Calu3 (cell line): ENCODE results near the gene GJB4. TPM values are rescaled to one million over a fixed set of nuclear protein-coding genes. Genes with fewer than 3 reads are reported as not detected.

Source experiments
- BruUV-seq: library from RNA; stranded (reverse); fragments of 400-500 nt; replicated peaks from 2 replicates; lab custom pipeline; 2021; lab: Mats Ljungman, UMichigan
- CTCF ChIA-PET: fragments of 300-600 bp; sonication (Branson Sonifier 250); formaldehyde crosslinking; loops from one replicate; lab custom pipeline; 2022; ENCODE audit warnings: antibody characterized with exemption; lab: Charles Lee
- DNase-seq: peaks from one replicate; pipeline ENCODE4 v3.0.0; 2022
- H3K27ac Mint-ChIP-seq: one replicate; pipeline ENCODE4 v1.8.0; 2022; ENCODE audit warnings: mixed read lengths; ENCODE audit not compliant: unreplicated experiment
- H3K27me3 Mint-ChIP-seq: one replicate; pipeline ENCODE4 v1.8.0; 2022; ENCODE audit warnings: mixed read lengths; ENCODE audit not compliant: unreplicated experiment
- H3K36me3 Mint-ChIP-seq: one replicate; pipeline ENCODE4 v1.8.0; 2022; ENCODE audit warnings: mild to moderate bottlenecking, moderate library complexity, mixed read lengths; ENCODE audit not compliant: insufficient read depth, unreplicated experiment
- H3K4me1 Mint-ChIP-seq: one replicate; pipeline ENCODE4 v1.8.0; 2022; ENCODE audit warnings: mild to moderate bottlenecking, low read depth, mixed read lengths; ENCODE audit not compliant: unreplicated experiment
- H3K4me3 Mint-ChIP-seq: one replicate; pipeline ENCODE4 v1.8.0; 2022; ENCODE audit warnings: mild to moderate bottlenecking, low read depth, moderate library complexity, mixed read lengths; ENCODE audit not compliant: unreplicated experiment
- H3K9me3 Mint-ChIP-seq: one replicate; pipeline ENCODE4 v1.8.0; 2022; ENCODE audit warnings: low read depth, mixed read lengths; ENCODE audit not compliant: unreplicated experiment
- CTCF ChIP-seq: fragments of 200-600 bp; IDR thresholded peaks from one replicate; pipeline ENCODE4 v1.8.0; 2022; ENCODE audit warnings: antibody characterized with exemption; ENCODE audit not compliant: unreplicated experiment
- intact Hi-C: fragments of 100-400 bp; cut with micrococcal nuclease; formaldehyde crosslinking; loops from one replicate; pipeline ENCODE4 v1.10.0; 2022; ENCODE audit not compliant: unreplicated experiment
- total RNA-seq: library from RNA; stranded (reverse); gene quantifications from 2 replicates; pipeline ENCODE4 v1.2.3, GENCODE V29; 2022

Gene GJB4
- total RNA-seq, 1 experiment from 2014 or later: 2.5 TPM

- BruUV-seq: no TSS peak
- no peaks in the 10 kb centered on the region for H3K27me3 Mint-ChIP-seq
- no peaks in the 10 kb centered on the region for H3K36me3 Mint-ChIP-seq
- TF ChIP-seq CTCF: no peak
- no peaks in the 10 kb centered on the region for H3K9me3 Mint-ChIP-seq
- intact Hi-C loops: loop anchor here (5.0 kb wide), 4 partner anchors 63 to 1113 kb away; no protein-coding TSS in a partner anchor
- no peak overlapping the region for H3K4me3 Mint-ChIP-seq
- DNase-seq: no peak
- no peak overlapping the region for H3K27ac Mint-ChIP-seq
- CTCF ChIA-PET: no interaction called here
- H3K4me1 Mint-ChIP-seq: peaks cover 15% of the 10 kb centered on the region
Observed at GRCh38 chr1:34744851-34745250, 14.7 kb upstream of the GJB4 start.

- Mint-ChIP-seq H3K27me3 (no peaks in the 10 kb centered on the region), H3K9me3 (no peaks in the 10 kb centered on the region), H3K4me3 (no peak overlapping the region), H3K36me3 (no peaks in the 10 kb centered on the region), H3K27ac (no peak overlapping the region), H3K4me1 (peaks cover 15% of the 10 kb centered on the region)
- no peak for TF ChIP-seq CTCF
- DNase-seq: no peak
- CTCF ChIA-PET: no interaction called here
- no TSS peak for BruUV-seq
- intact Hi-C loops: no loop called here
Observed at GRCh38 chr1:34745666-34746065, 13.9 kb upstream of the GJB4 start.

- peaks cover 15% of the 10 kb centered on the region for H3K4me1 Mint-ChIP-seq
- TF ChIP-seq CTCF: no peak
- intact Hi-C loops: no loop called here
- H3K27ac Mint-ChIP-seq: no peak overlapping the region
- no peak for DNase-seq
- no peak overlapping the region for H3K4me3 Mint-ChIP-seq
- H3K27me3 Mint-ChIP-seq: no peaks in the 10 kb centered on the region
- no peaks in the 10 kb centered on the region for H3K9me3 Mint-ChIP-seq
- CTCF ChIA-PET: no interaction called here
- no peaks in the 10 kb centered on the region for H3K36me3 Mint-ChIP-seq
- no TSS peak for BruUV-seq
Observed at GRCh38 chr1:34746101-34746500, 13.4 kb upstream of the GJB4 start.

GRCh38 chr1:34746785-34747637, 12.5 kb upstream of the GJB4 start:
- intact Hi-C loops: no loop called here
- Mint-ChIP-seq H3K4me1 (peaks cover 15% of the 10 kb centered on the region), H3K9me3 (no peaks in the 10 kb centered on the region), H3K36me3 (no peaks in the 10 kb centered on the region), H3K27me3 (no peaks in the 10 kb centered on the region), H3K27ac (no peak overlapping the region), H3K4me3 (no peak overlapping the region)
- no peak for TF ChIP-seq CTCF
- CTCF ChIA-PET: no interaction called here
- no peak for DNase-seq
- no TSS peak for BruUV-seq
